A673 (cell line): ENCODE measurements around the gene GEMIN2. TPM values are rescaled to one million over a fixed set of nuclear protein-coding genes. Genes with fewer than 3 reads are reported as not detected.
A peak's percentile ranks its signal among the peaks of the same experiment; 100 is the strongest.

ENCODE experiments used
- BruUV-seq: library from RNA; stranded (reverse); fragments of 400-500 nt; replicated peaks from 2 replicates; lab custom pipeline; 2021; lab: Mats Ljungman, UMichigan
- CTCF ChIA-PET: fragments of 300-600 bp; sonication (Branson Sonifier 250); formaldehyde crosslinking; loops from one replicate; lab custom pipeline; 2022; ENCODE audit warnings: antibody characterized with exemption; lab: Charles Lee
- POLR2A ChIA-PET: fragments of 300-600 bp; sonication (Branson Sonifier 250); formaldehyde crosslinking; loops from one replicate; lab custom pipeline; 2022; ENCODE audit warnings: antibody characterized with exemption; ENCODE audit not compliant: low non-redundant PET; lab: Charles Lee
- DNase-seq: peaks from one replicate; pipeline ENCODE4 v3.0.0-alpha.2; 2015; ENCODE audit warnings: low spot score
- H3K27ac ChIP-seq: fragments of 200-600 bp; sonication (generic); 2 replicates; pipeline ENCODE4 v1.5.1; 2016; ENCODE audit warnings: mixed run types, low read depth, mild to moderate bottlenecking, mixed read lengths, antibody characterized with exemption, low read length; ENCODE audit not compliant: poor library complexity, severe bottlenecking
- H3K27me3 ChIP-seq: fragments of 200-600 bp; sonication (generic); replicated peaks from 2 replicates; pipeline ENCODE4 v1.6.1; 2017; ENCODE audit warnings: mixed run types, low read depth, mild to moderate bottlenecking, mixed read lengths, antibody characterized with exemption, low read length; ENCODE audit not compliant: insufficient read depth, poor library complexity
- H3K36me3 ChIP-seq: fragments of 200-600 bp; sonication (generic); 2 replicates; pipeline ENCODE4 v1.6.1; 2016; ENCODE audit warnings: mixed run types, mild to moderate bottlenecking, mixed read lengths, antibody characterized with exemption, low read length; ENCODE audit not compliant: insufficient read depth, poor library complexity, severe bottlenecking
- H3K4me1 ChIP-seq: fragments of 200-600 bp; sonication (generic); 2 replicates; pipeline ENCODE4 v1.6.1; 2017; ENCODE audit warnings: mixed run types, mild to moderate bottlenecking, mixed read lengths, antibody characterized with exemption, low read length; ENCODE audit not compliant: insufficient read depth, poor library complexity, severe bottlenecking
- H3K4me3 ChIP-seq: fragments of 200-600 bp; sonication (generic); 2 replicates; pipeline ENCODE4 v1.5.1; 2016; ENCODE audit warnings: low read depth, mixed run types, mild to moderate bottlenecking, mixed read lengths, low read length; ENCODE audit not compliant: poor library complexity, severe bottlenecking
- H3K9me3 ChIP-seq: fragments of 200-600 bp; sonication (generic); 2 replicates; pipeline ENCODE4 v1.6.1; 2016; ENCODE audit warnings: mixed run types, low read depth, mild to moderate bottlenecking, mixed read lengths, antibody characterized with exemption, low read length; ENCODE audit not compliant: poor library complexity, severe bottlenecking
- EZH2 ChIP-seq: fragments of 200-600 bp; sonication (generic); IDR thresholded peaks from 2 replicates; pipeline ENCODE4 v1.6.1; 2017; ENCODE audit warnings: borderline replicate concordance, low read depth, mild to moderate bottlenecking, mixed read lengths, antibody characterized with exemption, low read length; ENCODE audit not compliant: poor library complexity, severe bottlenecking
- intact Hi-C: fragments of 100-400 bp; cut with micrococcal nuclease; formaldehyde crosslinking; loops from one replicate; pipeline ENCODE4 v1.10.0; 2022; ENCODE audit not compliant: unreplicated experiment
- total RNA-seq: library from RNA; stranded (reverse); gene quantifications from 2 replicates; pipeline ENCODE4 v1.2.3, GENCODE V29; 2021
- TF ChIP-seq, protein P1 (sequence below): fragments of 300-800, 200-600 bp; sonication (generic); conservative IDR thresholded peaks from 2 replicates; pipeline ENCODE4 v1.5.1; 2017; ENCODE audit warnings: low read depth, mild to moderate bottlenecking, antibody characterized with exemption, low read length, moderate library complexity, mixed read lengths

Gene GEMIN2
- total RNA-seq, 1 experiment from 2014 or later = 27.7 TPM

DNA sequence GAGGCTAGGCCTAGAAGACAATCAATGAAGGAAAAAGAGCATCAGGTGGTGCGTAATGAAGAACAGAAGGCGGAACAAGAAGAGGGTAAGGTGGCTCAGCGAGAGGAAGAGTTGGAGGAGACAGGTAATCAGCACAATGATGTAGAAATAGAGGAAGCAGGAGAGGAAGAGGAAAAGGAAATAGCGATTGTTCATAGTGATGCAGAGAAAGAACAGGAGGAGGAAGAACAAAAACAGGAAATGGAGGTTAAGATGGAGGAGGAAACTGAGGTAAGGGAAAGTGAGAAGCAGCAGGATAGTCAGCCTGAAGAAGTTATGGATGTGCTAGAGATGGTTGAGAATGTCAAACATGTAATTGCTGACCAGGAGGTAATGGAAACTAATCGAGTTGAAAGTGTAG, 66.4 kb downstream of the GEMIN2 start:
- CTCF ChIA-PET = no interaction called here
- no peaks in the 10 kb centered on the region for H3K27me3 ChIP-seq
- intact Hi-C loops = no loop called here

DNA sequence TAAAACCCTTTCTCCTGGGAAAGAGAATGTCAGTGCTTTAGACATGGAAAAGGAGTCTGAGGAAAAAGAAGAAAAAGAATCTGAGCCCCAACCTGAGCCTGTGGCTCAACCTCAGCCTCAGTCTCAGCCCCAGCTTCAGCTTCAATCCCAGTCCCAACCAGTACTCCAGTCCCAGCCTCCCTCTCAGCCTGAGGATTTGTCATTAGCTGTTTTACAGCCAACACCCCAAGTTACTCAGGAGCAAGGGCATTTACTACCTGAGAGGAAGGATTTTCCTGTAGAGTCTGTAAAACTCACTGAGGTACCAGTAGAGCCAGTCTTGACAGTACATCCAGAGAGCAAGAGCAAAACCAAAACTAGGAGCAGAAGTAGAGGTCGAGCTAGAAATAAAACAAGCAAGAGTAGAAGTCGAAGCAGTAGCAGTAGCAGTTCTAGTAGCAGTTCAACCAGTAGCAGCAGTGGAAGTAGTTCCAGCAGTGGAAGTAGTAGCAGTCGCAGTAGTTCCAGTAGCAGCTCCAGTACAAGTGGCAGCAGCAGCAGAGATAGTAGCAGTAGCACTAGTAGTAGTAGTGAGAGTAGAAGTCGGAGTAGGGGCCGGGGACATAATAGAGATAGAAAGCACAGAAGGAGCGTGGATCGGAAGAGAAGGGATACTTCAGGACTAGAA, 67.0 kb downstream of the GEMIN2 start:
- BruUV-seq = TSS peak; percentile 50
- Histone ChIP-seq H3K4me1 (peaks cover 8% of the 10 kb centered on the region), H3K27ac (no peak overlapping the region), H3K27me3 (no peaks in the 10 kb centered on the region), H3K9me3 (no peaks in the 10 kb centered on the region), H3K36me3 (peaks cover 86% of the 10 kb centered on the region), H3K4me3 (no peak overlapping the region)
- intact Hi-C loops = no loop called here
- TF ChIP-seq, protein P1, sequence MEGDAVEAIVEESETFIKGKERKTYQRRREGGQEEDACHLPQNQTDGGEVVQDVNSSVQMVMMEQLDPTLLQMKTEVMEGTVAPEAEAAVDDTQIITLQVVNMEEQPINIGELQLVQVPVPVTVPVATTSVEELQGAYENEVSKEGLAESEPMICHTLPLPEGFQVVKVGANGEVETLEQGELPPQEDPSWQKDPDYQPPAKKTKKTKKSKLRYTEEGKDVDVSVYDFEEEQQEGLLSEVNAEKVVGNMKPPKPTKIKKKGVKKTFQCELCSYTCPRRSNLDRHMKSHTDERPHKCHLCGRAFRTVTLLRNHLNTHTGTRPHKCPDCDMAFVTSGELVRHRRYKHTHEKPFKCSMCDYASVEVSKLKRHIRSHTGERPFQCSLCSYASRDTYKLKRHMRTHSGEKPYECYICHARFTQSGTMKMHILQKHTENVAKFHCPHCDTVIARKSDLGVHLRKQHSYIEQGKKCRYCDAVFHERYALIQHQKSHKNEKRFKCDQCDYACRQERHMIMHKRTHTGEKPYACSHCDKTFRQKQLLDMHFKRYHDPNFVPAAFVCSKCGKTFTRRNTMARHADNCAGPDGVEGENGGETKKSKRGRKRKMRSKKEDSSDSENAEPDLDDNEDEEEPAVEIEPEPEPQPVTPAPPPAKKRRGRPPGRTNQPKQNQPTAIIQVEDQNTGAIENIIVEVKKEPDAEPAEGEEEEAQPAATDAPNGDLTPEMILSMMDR = no peak
- no peak for TF ChIP-seq EZH2
- CTCF ChIA-PET = no interaction called here
- DNase-seq = no peak
- POLR2A ChIA-PET = no interaction called here

More for the DNA sequence above, 66.4 kb downstream of the GEMIN2 start:
- Histone ChIP-seq H3K36me3 (peaks cover 91% of the 10 kb centered on the region), H3K4me1 (peaks cover 11% of the 10 kb centered on the region), H3K4me3 (no peak overlapping the region), H3K27ac (no peak overlapping the region), H3K9me3 (no peaks in the 10 kb centered on the region)
- DNase-seq = no peak
- POLR2A ChIA-PET = no interaction called here
- BruUV-seq = no TSS peak
- TF ChIP-seq EZH2 = no peak
- TF ChIP-seq, protein P1 = no peak

DNA sequence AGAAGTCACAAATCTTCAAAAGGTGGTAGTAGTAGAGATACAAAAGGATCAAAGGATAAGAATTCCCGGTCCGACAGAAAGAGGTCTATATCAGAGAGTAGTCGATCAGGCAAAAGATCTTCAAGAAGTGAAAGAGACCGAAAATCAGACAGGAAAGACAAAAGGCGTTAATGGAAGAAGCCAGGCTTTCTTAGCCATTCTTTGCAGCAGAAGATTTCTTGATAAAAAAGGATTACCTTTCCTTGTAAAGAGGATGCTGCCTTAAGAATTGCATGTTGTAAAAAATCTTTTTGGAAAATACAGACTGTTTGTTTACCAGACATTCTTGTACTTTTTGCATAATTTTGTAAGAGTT, 67.5 kb downstream of the GEMIN2 start:
- ChIA-PET CTCF (no interaction called here), POLR2A (no interaction called here)
- Histone ChIP-seq H3K4me3 (no peak overlapping the region), H3K9me3 (no peaks in the 10 kb centered on the region), H3K36me3 (peaks cover 81% of the 10 kb centered on the region), H3K4me1 (peaks cover 3% of the 10 kb centered on the region), H3K27me3 (no peaks in the 10 kb centered on the region), H3K27ac (no peak overlapping the region)
- DNase-seq = no peak
- intact Hi-C loops = no loop called here
- TF ChIP-seq EZH2 = no peak
- TF ChIP-seq, protein P1 = no peak
- BruUV-seq = no TSS peak
